ENCODE data around the gene RPS6KA5.
"Not testable (repeated sequence)": the region's sequence is repeated elsewhere in the genome, so short reads cannot be mapped to it uniquely, and the experiment has no call there.

DNA sequence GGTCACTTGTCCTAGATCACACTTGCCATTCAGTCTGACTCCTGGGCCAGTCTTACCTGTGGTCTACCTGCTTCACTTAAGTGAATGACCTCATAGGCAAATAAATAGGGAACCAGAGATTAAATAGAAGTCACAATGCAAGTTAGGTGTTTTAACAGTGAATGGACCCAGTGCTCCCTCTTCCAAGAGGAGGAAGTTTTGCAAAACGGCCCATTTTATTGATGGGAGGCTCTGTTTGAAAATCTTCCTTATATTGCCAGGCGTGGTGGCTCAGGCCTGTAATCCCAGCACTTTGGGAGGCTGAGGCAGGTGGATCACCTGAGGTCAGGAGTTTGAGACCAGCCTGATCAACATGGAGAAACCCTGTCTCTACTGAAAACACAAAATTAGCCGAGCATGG, 79.8 kb downstream of the RPS6KA5 start:
- not testable (repeated sequence) for TF ChIP-seq POLR2A (IDR thresholded peaks at IDR 0.05)
- TF ChIP-seq, protein P1, sequence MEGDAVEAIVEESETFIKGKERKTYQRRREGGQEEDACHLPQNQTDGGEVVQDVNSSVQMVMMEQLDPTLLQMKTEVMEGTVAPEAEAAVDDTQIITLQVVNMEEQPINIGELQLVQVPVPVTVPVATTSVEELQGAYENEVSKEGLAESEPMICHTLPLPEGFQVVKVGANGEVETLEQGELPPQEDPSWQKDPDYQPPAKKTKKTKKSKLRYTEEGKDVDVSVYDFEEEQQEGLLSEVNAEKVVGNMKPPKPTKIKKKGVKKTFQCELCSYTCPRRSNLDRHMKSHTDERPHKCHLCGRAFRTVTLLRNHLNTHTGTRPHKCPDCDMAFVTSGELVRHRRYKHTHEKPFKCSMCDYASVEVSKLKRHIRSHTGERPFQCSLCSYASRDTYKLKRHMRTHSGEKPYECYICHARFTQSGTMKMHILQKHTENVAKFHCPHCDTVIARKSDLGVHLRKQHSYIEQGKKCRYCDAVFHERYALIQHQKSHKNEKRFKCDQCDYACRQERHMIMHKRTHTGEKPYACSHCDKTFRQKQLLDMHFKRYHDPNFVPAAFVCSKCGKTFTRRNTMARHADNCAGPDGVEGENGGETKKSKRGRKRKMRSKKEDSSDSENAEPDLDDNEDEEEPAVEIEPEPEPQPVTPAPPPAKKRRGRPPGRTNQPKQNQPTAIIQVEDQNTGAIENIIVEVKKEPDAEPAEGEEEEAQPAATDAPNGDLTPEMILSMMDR (IDR thresholded peaks at IDR 0.05 in 4 of 5, conservative IDR thresholded peaks at IDR 0.05 in 1 of 5): not testable (repeated sequence)

Data from gastrocnemius medialis (tissue), 4 donors.